22Rv1 (cell line): ENCODE measurements around the gene TMEM129.

ENCODE experiments used
- H3K27ac ChIP-seq: fragments of 450-650 bp; 2 replicates; pipeline ENCODE4 v1.5.1; 2017
- ZFX ChIP-seq: fragments of 450-650 bp; IDR thresholded peaks from 2 replicates; pipeline ENCODE4 v1.6.1; 2017; ENCODE audit warnings: antibody characterized with exemption, borderline replicate concordance
- TF ChIP-seq, protein P1 (sequence below): fragments of 450-650 bp; IDR thresholded peaks from 2 replicates; pipeline ENCODE4 v1.5.1; 2017; ENCODE audit warnings: mild to moderate bottlenecking

TMEM129 gene

DNA sequence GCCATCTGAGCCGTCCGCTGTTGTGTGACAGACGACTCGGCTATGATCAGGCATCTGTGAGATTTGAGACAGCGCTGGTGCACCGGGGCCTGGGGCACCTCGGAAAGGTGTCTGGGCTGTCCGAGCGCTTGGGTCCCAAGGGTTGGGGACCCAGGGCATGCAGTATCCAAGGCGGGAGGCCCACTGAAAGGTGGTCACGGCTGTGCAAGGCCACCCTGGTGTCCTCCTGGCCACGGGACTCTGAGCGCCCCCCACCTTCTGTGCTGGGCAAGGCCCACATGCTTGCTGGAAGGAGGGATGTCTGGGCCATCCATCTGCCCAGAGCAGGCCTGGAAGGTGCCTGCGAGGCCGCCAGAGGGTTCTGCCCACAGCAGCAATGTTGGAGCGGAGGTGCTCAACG is 20.1 kb upstream of the TMEM129 start:
- TF ChIP-seq, protein P1, sequence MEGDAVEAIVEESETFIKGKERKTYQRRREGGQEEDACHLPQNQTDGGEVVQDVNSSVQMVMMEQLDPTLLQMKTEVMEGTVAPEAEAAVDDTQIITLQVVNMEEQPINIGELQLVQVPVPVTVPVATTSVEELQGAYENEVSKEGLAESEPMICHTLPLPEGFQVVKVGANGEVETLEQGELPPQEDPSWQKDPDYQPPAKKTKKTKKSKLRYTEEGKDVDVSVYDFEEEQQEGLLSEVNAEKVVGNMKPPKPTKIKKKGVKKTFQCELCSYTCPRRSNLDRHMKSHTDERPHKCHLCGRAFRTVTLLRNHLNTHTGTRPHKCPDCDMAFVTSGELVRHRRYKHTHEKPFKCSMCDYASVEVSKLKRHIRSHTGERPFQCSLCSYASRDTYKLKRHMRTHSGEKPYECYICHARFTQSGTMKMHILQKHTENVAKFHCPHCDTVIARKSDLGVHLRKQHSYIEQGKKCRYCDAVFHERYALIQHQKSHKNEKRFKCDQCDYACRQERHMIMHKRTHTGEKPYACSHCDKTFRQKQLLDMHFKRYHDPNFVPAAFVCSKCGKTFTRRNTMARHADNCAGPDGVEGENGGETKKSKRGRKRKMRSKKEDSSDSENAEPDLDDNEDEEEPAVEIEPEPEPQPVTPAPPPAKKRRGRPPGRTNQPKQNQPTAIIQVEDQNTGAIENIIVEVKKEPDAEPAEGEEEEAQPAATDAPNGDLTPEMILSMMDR = no peak
- TF ChIP-seq ZFX = no peak
- no peak overlapping the region for H3K27ac ChIP-seq

DNA sequence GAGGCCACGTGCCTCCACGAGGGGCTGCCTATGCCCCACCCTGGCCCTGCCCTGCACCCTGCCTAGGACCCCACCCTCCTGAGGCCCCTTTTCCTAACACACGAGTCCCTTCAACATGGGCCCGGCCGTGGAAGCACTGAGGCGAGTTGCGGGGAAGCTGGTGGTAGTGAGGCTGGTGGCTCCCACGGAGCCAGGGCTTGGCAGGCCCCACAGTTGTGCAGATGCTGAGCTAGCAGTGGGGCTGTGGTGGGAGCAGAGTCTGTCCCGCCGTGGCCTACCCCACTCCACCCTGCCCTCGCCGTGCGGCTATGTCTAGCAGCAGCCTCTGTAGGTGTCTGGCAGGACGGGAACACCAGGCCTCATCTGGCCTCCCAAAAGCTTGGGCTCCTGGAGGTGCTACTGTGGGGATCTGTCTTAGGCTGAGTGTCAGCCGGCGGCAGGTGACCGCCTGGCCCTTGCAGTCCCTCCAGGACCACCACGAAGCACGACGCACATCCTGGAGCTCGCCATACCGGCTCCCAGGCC is 19.0 kb upstream of the TMEM129 start:
- no peak overlapping the region for H3K27ac ChIP-seq
- no peak for TF ChIP-seq ZFX
- TF ChIP-seq, protein P1 = no peak

DNA sequence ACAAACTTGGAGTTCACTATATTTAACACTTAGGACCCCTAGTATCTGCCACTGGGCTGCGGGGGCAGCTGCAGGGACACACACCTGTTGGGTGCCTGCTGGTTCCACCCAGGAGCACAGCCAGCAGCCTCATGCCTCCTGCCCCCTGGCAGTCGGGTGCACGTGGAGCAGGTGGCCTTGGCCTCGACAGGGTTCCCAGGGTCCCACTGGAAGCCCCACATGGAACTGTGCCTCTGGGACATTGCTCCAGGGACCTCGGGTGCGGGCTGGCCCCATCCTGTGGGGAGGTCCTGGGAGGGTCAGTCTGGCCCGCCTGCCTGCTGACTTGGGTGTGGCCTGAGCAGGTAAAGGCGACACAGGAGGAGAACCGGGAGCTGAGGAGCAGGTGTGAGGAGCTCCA is 18.2 kb upstream of the TMEM129 start:
- no peak overlapping the region for H3K27ac ChIP-seq
- TF ChIP-seq ZFX = no peak
- TF ChIP-seq, protein P1 = no peak

DNA sequence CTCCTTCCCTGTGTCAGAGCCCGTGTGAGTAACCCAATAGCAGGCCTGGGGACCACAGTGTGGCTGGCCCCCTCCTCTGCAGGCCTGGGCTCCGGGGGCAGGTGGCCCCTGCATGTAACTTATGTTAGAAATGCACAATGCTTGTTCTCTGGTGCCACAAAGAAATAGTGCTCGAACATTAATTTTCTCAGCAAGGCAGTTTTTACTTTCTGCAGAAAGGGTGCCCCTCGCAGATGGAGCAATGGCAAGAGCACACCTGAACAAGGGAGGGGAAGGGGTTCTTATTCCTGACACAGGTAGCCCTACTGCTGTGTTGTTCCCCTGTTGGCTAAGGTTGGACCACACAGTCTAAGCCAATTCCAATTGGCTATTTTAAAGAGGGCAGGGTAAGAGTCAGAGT is 17.3 kb upstream of the TMEM129 start:
- no peak for TF ChIP-seq ZFX
- TF ChIP-seq, protein P1 = no peak

DNA sequence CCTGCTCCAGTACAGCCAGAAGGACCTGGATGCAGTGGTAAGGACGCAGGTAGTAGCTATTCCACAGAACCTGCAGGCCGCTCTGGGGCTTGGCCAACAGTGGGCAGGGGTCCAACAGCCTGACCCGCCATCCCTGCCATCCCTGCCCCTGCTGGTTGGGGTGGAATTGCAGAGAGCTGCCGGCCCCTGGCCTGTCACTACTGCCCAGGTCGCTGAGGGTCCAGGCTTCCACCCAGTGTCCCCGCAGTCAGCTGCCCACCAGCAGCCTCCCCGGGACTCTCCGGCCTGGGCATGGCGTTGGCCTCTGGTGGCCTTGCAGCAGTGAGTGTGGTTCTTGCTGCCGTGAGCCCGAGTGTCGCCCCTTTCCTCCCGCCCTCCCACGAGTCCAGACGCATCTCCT is 16.5 kb upstream of the TMEM129 start:
- H3K27ac ChIP-seq = no peak overlapping the region

More for the DNA sequence above, 17.3 kb upstream of the TMEM129 start:
- no peak overlapping the region for H3K27ac ChIP-seq

DNA sequence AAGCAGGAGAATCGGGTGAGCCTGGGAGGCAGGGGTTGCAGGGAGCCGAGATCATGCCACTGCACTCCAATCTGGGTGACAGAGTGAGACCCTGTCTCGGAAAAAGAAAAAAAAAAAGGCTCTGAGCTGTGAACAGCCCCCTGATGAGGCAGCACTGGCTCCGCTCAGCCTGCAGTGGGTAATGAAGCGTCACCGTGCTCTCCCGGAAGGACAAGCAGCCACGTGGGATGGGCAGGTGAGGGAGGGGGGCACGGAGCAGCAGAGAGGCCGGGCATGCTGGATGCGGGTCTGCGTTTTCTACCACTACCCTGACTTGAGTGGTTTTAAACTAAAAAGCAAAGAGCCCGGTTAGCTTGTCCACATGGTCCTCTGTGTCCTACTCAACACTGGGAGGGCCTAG is 15.7 kb upstream of the TMEM129 start:
- H3K27ac ChIP-seq = no peak overlapping the region
- no peak for TF ChIP-seq ZFX
- TF ChIP-seq, protein P1 = no peak

More for the DNA sequence above, 16.5 kb upstream of the TMEM129 start:
- TF ChIP-seq, protein P1 = no peak
- no peak for TF ChIP-seq ZFX

DNA sequence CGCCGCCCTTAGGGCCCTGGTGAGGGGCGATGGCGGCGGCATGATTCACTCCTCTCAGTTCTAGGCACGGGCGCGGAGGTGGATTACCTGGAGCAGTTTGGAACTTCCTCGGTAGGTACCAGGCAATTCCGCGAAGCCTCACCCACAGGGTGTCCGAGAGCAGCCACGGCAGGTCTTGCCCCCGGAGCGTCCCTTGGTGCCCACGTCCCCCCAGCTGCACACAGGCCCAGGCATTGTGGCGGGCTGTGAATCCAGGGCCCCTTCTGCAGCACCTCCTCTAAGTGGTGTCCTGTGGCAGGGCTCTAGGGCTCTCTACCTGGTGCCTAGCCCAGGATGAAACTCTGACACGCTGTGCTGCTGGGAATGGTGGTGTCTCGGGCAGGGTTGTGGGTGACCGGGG is 14.1 kb upstream of the TMEM129 start:
- H3K27ac ChIP-seq = no peak overlapping the region
- no peak for TF ChIP-seq ZFX
- TF ChIP-seq, protein P1 = no peak
